ENCODE data around the gene SEC22C. TPM values are rescaled to one million over a fixed set of nuclear protein-coding genes. Genes with fewer than 3 reads are reported as not detected.
"Not testable (repeated sequence)": the region's sequence is repeated elsewhere in the genome, so short reads cannot be mapped to it uniquely, and the experiment has no call there.

SEC22C gene
- total RNA-seq = 36.3 and 39.6 TPM in 2 replicates

DNA sequence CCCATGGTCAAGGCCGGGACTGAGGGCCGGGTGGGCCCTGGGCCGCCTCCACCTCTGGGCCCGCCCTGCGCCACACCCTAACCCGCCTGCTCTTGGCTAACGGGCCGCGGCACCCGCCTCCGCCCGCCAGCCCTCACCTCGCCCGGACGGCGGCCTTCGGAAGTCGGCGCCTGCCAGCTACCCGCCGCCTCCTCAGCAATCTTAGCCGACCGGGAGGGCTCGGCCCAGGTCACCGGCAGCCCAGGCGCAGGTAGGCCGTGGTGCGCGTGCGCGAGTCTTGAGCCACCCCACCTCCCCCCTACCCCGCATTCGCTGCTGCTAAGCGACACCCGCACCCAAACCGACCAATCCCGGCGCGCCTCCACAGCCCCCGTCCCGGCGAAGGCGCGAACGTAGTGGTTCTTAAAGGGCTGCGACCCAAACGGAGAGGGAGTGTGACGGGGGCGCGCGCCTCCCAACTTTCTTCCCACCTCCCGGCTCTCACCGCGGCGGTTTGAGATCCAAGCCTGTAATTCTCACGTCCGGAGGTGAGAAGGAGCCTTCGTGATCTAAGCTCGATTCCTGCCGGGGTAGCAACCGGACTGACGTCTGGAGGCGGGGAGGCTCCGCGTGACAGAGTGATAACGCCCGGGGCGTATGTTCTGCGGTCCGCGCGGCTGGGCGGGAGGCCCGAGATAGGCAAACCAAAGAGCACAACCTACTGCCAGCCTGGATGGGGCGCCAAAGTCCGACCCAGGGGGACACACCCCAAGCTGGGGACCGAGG, at the start of gene SEC22C:
Gene SEC22C, minus strand, starts transcription at position 259 of the 765 bp plus-strand sequence. CDS start 12,921 bp downstream, outside the sequence.
- peak; percentile 98 for DNase-seq
- H3K4me1 Mint-ChIP-seq = peaks cover 52% of the 10 kb centered on the region
- H3K36me3 Mint-ChIP-seq (ENCODE audit: low read depth) = peaks cover 22% of the 10 kb centered on the region
- intact Hi-C loops (cut with micrococcal nuclease) = loop anchor here (1.0 to 5.0 kb wide), 6 partner anchors 8 to 1040 kb away; partner anchors contain the start of genes ANO10, NKTR and SS18L2
- H3K27ac Mint-ChIP-seq = peak within 1 kb of the TSS; percentile 93
- no peaks in the 10 kb centered on the region for H3K9me3 Mint-ChIP-seq
- H3K27me3 Mint-ChIP-seq = no peaks in the 10 kb centered on the region
- H3K4me3 Mint-ChIP-seq = peak within 1 kb of the TSS; percentile 93

DNA sequence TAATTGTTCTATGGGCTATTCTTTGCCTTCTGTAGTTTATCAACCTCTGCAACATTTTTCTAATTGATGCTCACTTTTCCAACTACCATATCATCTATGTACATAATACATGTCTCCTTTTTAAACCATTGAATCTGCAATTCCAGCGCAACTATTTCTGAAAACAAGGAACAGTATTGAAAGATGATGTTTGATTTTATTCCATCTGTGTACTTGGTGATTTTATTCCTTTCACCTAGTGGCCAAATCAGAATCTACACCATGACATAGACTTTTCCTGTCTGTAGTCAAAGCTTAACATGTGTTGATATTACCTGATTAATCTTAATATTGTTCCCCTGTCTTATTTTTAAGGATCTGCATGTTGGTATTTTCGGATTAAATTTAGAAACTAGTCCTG, 31.7 kb upstream of the SEC22C start:
- Mint-ChIP-seq H3K4me1 (peaks cover 35% of the 10 kb centered on the region), H3K36me3 (ENCODE audit: low read depth) (peaks cover 28% of the 10 kb centered on the region), H3K4me3 (no peak overlapping the region), H3K9me3 (no peaks in the 10 kb centered on the region), H3K27me3 (no peaks in the 10 kb centered on the region), H3K27ac (no peak overlapping the region)
- intact Hi-C loops (cut with micrococcal nuclease) = no loop called here
- DNase-seq = no peak

GRCh38 chr3:42612928-42613327, 31.2 kb upstream of the SEC22C start:
- no peaks in the 10 kb centered on the region for H3K27me3 Mint-ChIP-seq
- H3K4me1 Mint-ChIP-seq = peaks cover 35% of the 10 kb centered on the region
- H3K4me3 Mint-ChIP-seq = no peak overlapping the region

GRCh38 chr3:42612217-42612616, 30.4 kb upstream of the SEC22C start:
- Mint-ChIP-seq H3K4me1 (peaks cover 36% of the 10 kb centered on the region), H3K36me3 (ENCODE audit: low read depth) (peaks cover 34% of the 10 kb centered on the region), H3K4me3 (no peak overlapping the region), H3K27ac (no peak overlapping the region), H3K27me3 (no peaks in the 10 kb centered on the region), H3K9me3 (no peaks in the 10 kb centered on the region)
- no peak for DNase-seq
- intact Hi-C loops (cut with micrococcal nuclease) = no loop called here

More at GRCh38 chr3:42612928-42613327, 31.2 kb upstream of the SEC22C start:
- H3K9me3 Mint-ChIP-seq = no peaks in the 10 kb centered on the region
- no peak for DNase-seq
- H3K27ac Mint-ChIP-seq = no peak overlapping the region
- intact Hi-C loops (cut with micrococcal nuclease) = no loop called here
- peaks cover 28% of the 10 kb centered on the region for H3K36me3 Mint-ChIP-seq (ENCODE audit: low read depth)

DNA sequence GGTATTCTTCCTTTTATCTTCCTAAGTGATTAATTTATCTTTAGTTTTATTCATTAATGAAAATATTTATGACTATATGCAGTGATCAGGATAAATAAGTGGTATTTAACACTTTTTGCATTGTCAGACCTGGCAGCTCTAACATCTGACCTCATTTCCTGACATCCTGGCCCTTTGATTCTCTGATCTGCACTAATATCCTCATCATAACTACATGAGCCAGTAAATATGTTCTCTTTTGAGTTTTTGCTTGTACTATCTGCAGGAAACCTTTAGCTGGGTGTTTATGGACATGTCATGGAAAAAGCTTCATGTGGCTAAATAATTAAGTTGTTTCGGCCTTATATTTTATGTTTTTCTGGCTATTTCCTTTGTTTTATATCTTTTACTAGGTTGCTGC, 29.2 kb upstream of the SEC22C start:
- Mint-ChIP-seq H3K36me3 (ENCODE audit: low read depth) (peaks cover 39% of the 10 kb centered on the region), H3K4me1 (peaks cover 35% of the 10 kb centered on the region), H3K4me3 (no peak overlapping the region)

DNA sequence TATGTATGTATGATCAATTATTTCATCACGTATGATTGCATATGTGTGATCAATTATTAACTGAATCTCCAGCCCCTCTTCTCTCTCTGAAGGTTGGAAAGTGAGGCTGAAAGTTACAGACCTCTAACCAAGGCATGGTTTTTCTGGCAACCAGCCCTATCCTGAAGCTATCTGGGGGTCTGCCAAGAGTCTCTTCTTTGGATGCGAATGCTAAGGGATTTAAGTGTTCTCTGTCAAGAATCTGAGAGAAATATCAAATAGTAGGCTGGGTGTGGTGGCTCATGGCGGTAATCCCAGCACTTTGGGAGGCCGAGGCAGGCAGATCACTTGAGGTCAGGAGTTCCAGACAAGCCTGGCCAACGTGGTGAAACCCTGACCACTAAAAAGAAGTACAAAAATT, 26.8 kb upstream of the SEC22C start:
- no peak for DNase-seq
- Mint-ChIP-seq H3K27me3 (no peaks in the 10 kb centered on the region), H3K27ac (no peak overlapping the region), H3K36me3 (ENCODE audit: low read depth) (peaks cover 51% of the 10 kb centered on the region), H3K9me3 (no peaks in the 10 kb centered on the region), H3K4me3 (no peak overlapping the region), H3K4me1 (peaks cover 44% of the 10 kb centered on the region)
- intact Hi-C loops (cut with micrococcal nuclease) = no loop called here

More for the DNA sequence above, 29.2 kb upstream of the SEC22C start:
- no peak for DNase-seq
- Mint-ChIP-seq H3K27ac (no peak overlapping the region), H3K9me3 (no peaks in the 10 kb centered on the region), H3K27me3 (no peaks in the 10 kb centered on the region)
- intact Hi-C loops (cut with micrococcal nuclease) = no loop called here

- peaks cover 50% of the 10 kb centered on the region for H3K36me3 Mint-ChIP-seq (ENCODE audit: low read depth)
- no peak overlapping the region for H3K4me3 Mint-ChIP-seq
These were observed 23.9 kb upstream of the SEC22C start for GRCh38 chr3:42605546-42606173.

GRCh38 chr3:42602961-42603360, 21.2 kb upstream of the SEC22C start:
- no peaks in the 10 kb centered on the region for H3K9me3 Mint-ChIP-seq
- peaks cover 36% of the 10 kb centered on the region for H3K4me1 Mint-ChIP-seq
- H3K27me3 Mint-ChIP-seq = no peaks in the 10 kb centered on the region
- intact Hi-C loops (cut with micrococcal nuclease) = loop anchor here (5.0 kb wide), 1 partner anchor 101 kb away; the partner anchor contains the start of gene VIPR1
- H3K27ac Mint-ChIP-seq = no peak overlapping the region
- DNase-seq = no peak
- H3K4me3 Mint-ChIP-seq = no peak overlapping the region
- H3K36me3 Mint-ChIP-seq (ENCODE audit: low read depth) = peaks cover 35% of the 10 kb centered on the region

More at GRCh38 chr3:42605546-42606173, 23.9 kb upstream of the SEC22C start:
- Mint-ChIP-seq H3K27ac (no peak overlapping the region), H3K9me3 (no peaks in the 10 kb centered on the region), H3K27me3 (no peaks in the 10 kb centered on the region), H3K4me1 (peaks cover 39% of the 10 kb centered on the region)
- intact Hi-C loops (cut with micrococcal nuclease) = no loop called here
- DNase-seq = no peak

GRCh38 chr3:42601896-42602581, 20.3 kb upstream of the SEC22C start:
- Mint-ChIP-seq H3K4me3 (peak overlapping the region; percentile 94), H3K4me1 (peaks cover 33% of the 10 kb centered on the region), H3K27me3 (no peaks in the 10 kb centered on the region), H3K36me3 (ENCODE audit: low read depth) (peaks cover 33% of the 10 kb centered on the region), H3K9me3 (no peaks in the 10 kb centered on the region), H3K27ac (peak overlapping the region; percentile 98)
- DNase-seq = peak; percentile 60
- intact Hi-C loops (cut with micrococcal nuclease) = loop anchor here (2.0 to 5.0 kb wide), 2 partner anchors 45 to 100 kb away; partner anchors contain the start of gene VIPR1

DNA sequence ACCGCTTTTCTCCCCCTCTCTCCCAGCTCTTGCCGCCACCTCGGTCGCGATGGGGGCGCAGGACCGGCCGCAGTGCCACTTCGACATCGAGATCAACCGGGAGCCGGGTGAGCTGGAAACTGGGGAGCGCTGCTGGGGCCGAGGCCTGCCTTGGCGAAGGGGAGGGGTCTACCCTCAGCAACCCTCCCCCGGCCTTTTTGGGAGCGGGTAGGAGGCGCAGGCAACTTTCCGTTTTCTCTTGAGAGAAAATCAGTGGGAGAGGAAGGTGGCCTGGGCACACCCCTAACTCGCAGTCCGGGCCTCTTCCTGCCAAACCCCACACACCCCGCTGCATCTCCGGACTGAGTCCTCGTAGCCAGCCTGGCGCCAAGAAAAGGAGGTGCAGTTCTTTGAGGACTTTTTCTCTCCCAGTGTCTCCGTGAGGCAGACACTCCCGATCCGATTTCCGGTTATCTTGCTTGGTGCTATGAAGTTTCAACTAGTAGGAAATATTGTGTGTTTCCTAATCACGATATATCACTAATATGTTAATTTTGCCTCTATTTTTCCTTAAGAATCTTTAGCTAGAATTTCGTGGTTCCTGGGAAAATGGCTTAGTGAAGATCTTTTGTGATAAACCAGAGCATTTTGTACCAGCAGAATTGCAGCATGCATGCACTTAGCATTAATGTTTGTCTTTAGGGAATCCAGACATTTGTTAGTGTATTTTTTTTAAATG, 19.4 kb upstream of the SEC22C start:
- Mint-ChIP-seq H3K36me3 (ENCODE audit: low read depth) (peaks cover 30% of the 10 kb centered on the region), H3K27me3 (no peaks in the 10 kb centered on the region), H3K27ac (peak overlapping the region; percentile 98), H3K4me3 (peak overlapping the region; percentile 94), H3K4me1 (peaks cover 33% of the 10 kb centered on the region), H3K9me3 (no peaks in the 10 kb centered on the region)
- intact Hi-C loops (cut with micrococcal nuclease) = loop anchor here (1.0 to 5.0 kb wide), 6 partner anchors 11 to 203 kb away; partner anchors contain the start of genes HIGD1A, SS18L2 and VIPR1
- peak; percentile 89 for DNase-seq

DNA sequence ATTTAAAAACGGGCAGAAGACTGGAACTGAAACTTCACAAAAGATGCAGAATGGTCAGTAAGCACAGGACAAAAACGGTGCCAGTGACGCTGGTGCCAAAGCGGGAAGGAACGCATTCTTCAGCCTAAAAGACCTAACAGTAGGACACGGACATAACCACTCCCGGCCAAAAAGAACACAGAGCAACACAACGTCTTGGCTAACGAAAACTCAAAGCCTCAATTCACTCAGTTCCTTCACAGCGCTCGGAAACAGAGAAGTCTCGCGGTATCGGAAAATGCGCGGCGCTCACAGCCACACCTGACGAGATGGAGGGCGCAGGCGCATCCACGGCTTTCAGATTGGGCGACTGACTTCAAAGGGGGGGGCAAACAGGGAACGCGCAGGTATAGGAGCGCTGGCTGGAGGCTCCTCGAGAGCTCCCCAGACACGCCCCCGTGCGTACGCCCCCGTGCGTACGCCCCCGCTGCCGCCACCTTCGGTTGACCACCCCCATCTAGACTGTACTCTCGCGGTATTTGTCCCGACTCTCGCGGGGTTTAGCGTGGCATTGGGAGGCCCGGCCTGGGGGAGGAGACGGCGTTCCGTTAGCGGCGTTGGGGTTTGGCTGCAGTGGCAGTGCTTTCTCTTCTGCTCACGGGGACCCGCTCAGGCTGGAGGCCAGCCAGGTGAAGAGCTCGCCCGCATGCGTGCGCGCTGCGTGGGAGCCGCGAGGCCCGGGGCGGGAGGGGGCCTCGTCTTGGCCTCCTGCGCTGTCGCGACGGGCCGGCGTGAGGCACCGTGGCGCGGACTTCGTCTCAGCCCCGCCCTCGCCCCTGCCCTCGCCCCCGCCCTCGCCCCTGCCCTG, 18.6 kb upstream of the SEC22C start, which contains the start of gene NKTR:
Gene NKTR, plus strand, starts transcription at position 576 of the 847 bp plus-strand sequence. CDS start 321 bp downstream, outside the sequence.
- intact Hi-C loops (cut with micrococcal nuclease) = loop anchor here (1.0 to 5.0 kb wide), 6 partner anchors 10 to 204 kb away; partner anchors contain the start of genes HIGD1A, SS18L2 and VIPR1

DNA sequence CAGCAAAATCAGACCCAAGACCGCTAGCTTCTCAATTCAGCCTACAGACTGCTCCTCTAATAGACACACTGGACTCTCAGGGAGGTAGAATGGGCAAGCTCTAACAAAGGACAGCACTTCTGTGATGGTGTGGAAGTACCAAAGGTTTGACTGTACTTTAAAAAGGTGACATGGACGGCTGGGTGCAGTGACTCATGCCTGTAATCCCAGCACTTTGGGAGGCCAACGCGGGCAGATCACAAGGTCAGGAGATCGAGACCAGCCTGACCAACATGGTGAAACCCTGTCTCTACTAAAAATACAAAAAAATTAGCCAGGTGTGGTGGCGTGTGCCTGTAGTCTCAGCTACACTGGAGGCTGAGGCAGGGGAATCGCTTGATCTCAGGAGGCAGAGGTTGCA, 15.3 kb upstream of the SEC22C start:
- H3K27ac Mint-ChIP-seq, H3K4me3 Mint-ChIP-seq, DNase-seq, H3K9me3 Mint-ChIP-seq, H3K27me3 Mint-ChIP-seq: not testable (repeated sequence)
- Mint-ChIP-seq H3K36me3 (ENCODE audit: low read depth) (peaks cover 30% of the 10 kb centered on the region), H3K4me1 (peaks cover 37% of the 10 kb centered on the region)
- intact Hi-C loops (cut with micrococcal nuclease) = loop anchor here (10.0 kb wide), 1 partner anchor 688 kb away; the partner anchor contains the start of gene SNRK

More for the DNA sequence above, 18.6 kb upstream of the SEC22C start, which contains the start of gene NKTR:
- Mint-ChIP-seq H3K4me3 (peak within 1 kb of the TSS; percentile 94), H3K27me3 (no peaks in the 10 kb centered on the region), H3K27ac (peak within 1 kb of the TSS; percentile 98), H3K9me3 (no peaks in the 10 kb centered on the region), H3K4me1 (peaks cover 30% of the 10 kb centered on the region), H3K36me3 (ENCODE audit: low read depth) (peaks cover 30% of the 10 kb centered on the region)
- peak; percentile 100 for DNase-seq

Data from activated CD4-positive, alpha-beta T cell treated with anti-CD3 and anti-CD28 coated beads, Interleukin-2, amount 10 ng/mL, durations not matched to agents 24 days and 14 days (primary cell).